Stimulated activated memory B cell treated with anti-CD40 and anti-IgM and Interleukin-4, amounts not matched to agents 10 μg/mL and 1 μg/mL and 100 μg/mL, for 72 hours (primary cell): ENCODE results near the gene WDFY3.

Experiments used
- ATAC-seq: fragments of 150-1000 bp; cut with Tn5 transposase; 2 replicates; pipeline ENCODE4 v1.10.0; 2021
- H3K27ac Mint-ChIP-seq: one replicate; pipeline ENCODE4 v1.8.0; 2022; ENCODE audit warnings: mild to moderate bottlenecking, mixed read lengths
- H3K27me3 Mint-ChIP-seq: one replicate; pipeline ENCODE4 v1.8.0; 2022; ENCODE audit warnings: mixed read lengths
- H3K36me3 Mint-ChIP-seq: one replicate; pipeline ENCODE4 v1.8.0; 2022; ENCODE audit warnings: mixed read lengths
- H3K4me1 Mint-ChIP-seq: one replicate; pipeline ENCODE4 v1.8.0; 2022; ENCODE audit warnings: mixed read lengths
- H3K4me3 Mint-ChIP-seq: one replicate; pipeline ENCODE4 v1.8.0; 2022; ENCODE audit warnings: mild to moderate bottlenecking, moderate library complexity, mixed read lengths
- H3K9me3 Mint-ChIP-seq: one replicate; pipeline ENCODE4 v1.8.0; 2022; ENCODE audit warnings: mixed read lengths

Gene WDFY3

DNA sequence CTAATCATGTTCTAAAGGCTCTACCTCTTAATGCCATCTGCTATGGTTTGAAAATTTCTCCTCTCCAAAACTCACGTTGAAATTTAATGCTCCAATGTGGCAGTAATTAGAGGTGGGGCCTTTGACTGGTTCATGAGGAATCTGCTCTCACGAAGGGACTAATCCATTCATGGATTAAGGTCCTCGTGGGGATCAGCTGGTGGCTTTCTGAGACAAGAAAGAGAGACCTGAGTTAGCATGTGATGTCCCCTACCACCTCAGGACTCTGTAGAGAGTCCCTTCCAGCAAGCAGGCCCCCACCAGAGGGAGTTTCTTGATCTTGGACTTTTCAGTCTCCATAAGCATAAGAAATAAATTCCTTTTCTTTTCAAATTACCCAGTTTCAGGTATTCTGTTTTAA, 65.3 kb downstream of the WDFY3 start:
- no peak overlapping the region for H3K4me3 Mint-ChIP-seq
- H3K4me1 Mint-ChIP-seq, result no peaks in the 10 kb centered on the region
- no peaks in the 10 kb centered on the region for H3K27me3 Mint-ChIP-seq
- no peak for ATAC-seq
- no peak overlapping the region for H3K27ac Mint-ChIP-seq
- no peaks in the 10 kb centered on the region for H3K36me3 Mint-ChIP-seq
- no peaks in the 10 kb centered on the region for H3K9me3 Mint-ChIP-seq

DNA sequence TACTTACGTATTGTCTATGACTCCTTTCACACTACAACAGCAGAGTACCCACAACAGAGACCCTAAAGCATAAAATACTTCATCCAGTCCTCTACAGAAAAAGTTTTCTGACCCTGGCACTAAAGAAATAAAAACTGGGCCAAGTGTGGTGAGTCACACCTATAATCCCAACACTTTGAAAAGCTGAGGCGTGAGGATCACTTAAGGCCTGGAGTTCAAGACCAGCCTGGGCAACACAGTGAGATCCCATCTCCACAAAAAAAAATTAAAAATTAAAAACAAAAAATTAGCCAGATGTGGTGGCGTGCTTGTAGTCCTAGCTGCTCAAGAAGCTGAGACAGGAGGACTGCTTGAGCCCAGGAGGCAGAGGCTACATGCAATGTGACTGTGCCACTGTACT, 66.9 kb downstream of the WDFY3 start:
- Mint-ChIP-seq H3K36me3 (no peaks in the 10 kb centered on the region), H3K27me3 (no peaks in the 10 kb centered on the region), H3K4me1 (no peaks in the 10 kb centered on the region), H3K27ac (no peak overlapping the region), H3K4me3 (no peak overlapping the region), H3K9me3 (no peaks in the 10 kb centered on the region)
- ATAC-seq, result no peak

DNA sequence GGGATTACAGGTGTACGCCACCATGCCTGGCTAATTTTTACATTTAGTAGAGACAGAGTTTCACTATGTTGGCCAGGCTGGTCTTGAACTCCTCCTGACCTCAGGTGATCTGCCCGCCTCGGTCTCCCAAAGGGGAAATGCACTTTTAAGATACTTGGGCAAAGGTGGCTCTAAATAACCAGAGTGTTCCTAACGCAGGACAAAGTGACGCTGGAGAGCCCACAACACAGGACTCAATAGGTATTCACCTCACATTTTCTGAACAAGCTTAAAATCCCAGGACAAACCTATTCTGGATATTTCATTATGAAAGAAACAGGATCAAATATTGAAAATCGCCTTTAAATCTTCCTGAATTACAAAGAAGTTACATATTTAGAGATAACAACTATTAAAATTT, 69.0 kb downstream of the WDFY3 start:
- Mint-ChIP-seq H3K9me3 (no peaks in the 10 kb centered on the region), H3K4me3 (no peak overlapping the region), H3K27ac (no peak overlapping the region), H3K27me3 (no peaks in the 10 kb centered on the region), H3K4me1 (no peaks in the 10 kb centered on the region), H3K36me3 (no peaks in the 10 kb centered on the region)
- ATAC-seq, result no peak

DNA sequence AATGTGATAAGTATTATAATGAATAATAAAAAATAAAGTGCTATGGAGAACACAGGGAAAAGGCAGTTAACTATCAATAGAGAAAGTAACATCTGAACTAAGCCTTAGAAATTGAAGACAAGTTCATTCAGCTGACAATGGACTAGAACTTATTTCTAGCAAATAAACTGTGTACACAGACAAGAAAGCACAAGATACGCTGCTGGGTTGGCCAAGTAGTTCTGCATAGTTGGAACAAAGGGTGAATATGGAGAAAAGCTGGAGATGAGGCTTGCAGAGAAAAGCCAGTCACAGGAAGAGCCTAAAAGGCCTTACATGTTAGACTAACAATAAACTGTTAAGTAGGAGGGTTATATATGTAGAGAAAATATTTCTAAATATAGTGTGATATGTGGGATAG, 71.2 kb downstream of the WDFY3 start:
- Mint-ChIP-seq H3K9me3 (no peaks in the 10 kb centered on the region), H3K4me3 (no peak overlapping the region), H3K4me1 (no peaks in the 10 kb centered on the region), H3K27me3 (no peaks in the 10 kb centered on the region), H3K36me3 (no peaks in the 10 kb centered on the region), H3K27ac (no peak overlapping the region)
- no peak for ATAC-seq

DNA sequence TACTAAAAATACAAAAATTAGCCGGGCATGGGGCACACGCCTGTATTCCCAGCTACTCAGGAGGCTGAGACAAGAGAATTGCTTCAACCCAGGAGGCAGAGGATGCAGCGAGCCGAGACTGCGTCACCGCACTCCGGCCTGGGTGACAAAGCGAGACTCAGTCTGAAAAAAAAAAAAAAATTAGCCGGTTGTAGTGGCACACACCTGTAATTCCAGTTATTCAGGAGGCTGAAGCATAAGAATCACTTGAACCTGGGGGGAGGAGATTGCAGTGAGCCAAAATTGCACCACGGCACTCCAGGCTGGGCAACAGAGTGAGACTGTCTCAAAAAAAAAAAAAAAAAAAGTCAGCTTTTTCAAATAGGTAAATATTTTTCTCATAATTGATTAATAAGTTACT, 71.9 kb downstream of the WDFY3 start:
- no peaks in the 10 kb centered on the region for H3K27me3 Mint-ChIP-seq
- H3K36me3 Mint-ChIP-seq, result no peaks in the 10 kb centered on the region
- no peaks in the 10 kb centered on the region for H3K9me3 Mint-ChIP-seq
- no peak overlapping the region for H3K4me3 Mint-ChIP-seq
- ATAC-seq, result no peak
- H3K4me1 Mint-ChIP-seq, result no peaks in the 10 kb centered on the region
- H3K27ac Mint-ChIP-seq, result no peak overlapping the region

DNA sequence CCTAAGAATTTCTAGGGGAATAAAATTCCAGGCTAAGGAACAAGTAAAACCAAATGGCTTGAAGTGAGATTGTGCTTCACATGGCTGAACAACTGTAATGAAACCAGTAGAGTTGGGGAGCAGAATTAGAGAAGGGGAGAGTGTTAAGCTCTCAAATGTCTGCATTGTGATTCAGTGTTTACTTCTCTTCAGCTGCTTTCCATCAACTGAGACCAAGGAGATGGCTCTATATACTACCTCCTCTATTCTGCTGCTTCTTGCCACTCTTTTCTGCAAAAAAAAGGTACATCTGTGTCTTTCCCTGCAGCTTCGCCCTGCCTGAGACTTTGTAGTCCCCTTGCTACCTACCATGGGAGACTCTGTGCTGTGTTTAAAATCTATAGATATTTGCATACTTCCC, 73.5 kb downstream of the WDFY3 start:
- Mint-ChIP-seq H3K36me3 (no peaks in the 10 kb centered on the region), H3K4me3 (no peak overlapping the region), H3K9me3 (no peaks in the 10 kb centered on the region), H3K4me1 (no peaks in the 10 kb centered on the region), H3K27ac (no peak overlapping the region), H3K27me3 (no peaks in the 10 kb centered on the region)
- no peak for ATAC-seq

DNA sequence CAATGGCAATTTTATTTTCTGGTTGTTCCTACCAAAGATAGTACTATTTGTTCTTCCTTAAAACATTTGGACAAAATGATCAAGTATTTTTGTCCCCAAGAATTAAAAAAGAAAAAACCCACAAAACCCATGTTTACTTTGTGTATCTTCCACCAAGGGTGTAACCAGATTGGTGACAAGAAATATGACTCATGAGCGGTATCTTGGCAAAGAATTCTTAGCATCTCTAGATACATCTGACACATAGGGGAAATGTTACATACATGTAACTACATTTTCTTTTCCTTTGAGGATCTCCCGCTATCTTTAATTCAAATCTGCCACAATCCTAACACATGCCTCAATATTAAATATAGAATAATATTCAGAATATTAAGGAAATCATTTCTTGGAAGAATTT, 78.7 kb downstream of the WDFY3 start:
- no peaks in the 10 kb centered on the region for H3K27me3 Mint-ChIP-seq
- ATAC-seq, result no peak
- no peaks in the 10 kb centered on the region for H3K9me3 Mint-ChIP-seq
- no peaks in the 10 kb centered on the region for H3K4me1 Mint-ChIP-seq
- H3K27ac Mint-ChIP-seq, result no peak overlapping the region
- H3K36me3 Mint-ChIP-seq, result no peaks in the 10 kb centered on the region
- no peak overlapping the region for H3K4me3 Mint-ChIP-seq

DNA sequence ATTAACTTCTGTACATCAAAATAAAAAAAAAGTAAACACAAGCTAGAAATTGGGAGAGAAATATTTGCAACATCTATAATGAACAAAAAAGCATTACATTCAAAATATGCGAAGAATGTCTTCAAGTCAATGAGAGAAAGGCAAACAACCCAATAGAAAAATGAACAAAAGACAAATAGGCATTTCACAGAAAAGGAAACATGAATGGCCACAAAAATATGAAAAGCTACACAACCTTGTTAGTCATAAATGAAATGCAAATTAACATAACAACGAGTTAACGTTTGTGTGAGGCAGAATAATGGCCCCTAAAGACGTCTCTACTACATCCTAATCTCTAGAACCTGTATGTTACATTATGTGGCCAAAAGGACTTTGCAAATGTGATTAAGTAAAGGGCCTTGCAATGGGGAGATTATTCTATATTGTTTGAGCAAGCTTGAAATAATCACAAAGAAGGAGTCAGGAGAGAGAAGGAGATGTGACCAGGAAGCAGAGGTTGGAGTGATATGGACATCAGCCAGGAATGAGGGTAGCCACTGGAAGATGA, 86.8 kb downstream of the WDFY3 start:
- H3K9me3 Mint-ChIP-seq, result no peaks in the 10 kb centered on the region
- H3K27ac Mint-ChIP-seq, result no peak overlapping the region
- no peaks in the 10 kb centered on the region for H3K36me3 Mint-ChIP-seq
- no peak overlapping the region for H3K4me3 Mint-ChIP-seq
- no peaks in the 10 kb centered on the region for H3K4me1 Mint-ChIP-seq
- no peak for ATAC-seq
- H3K27me3 Mint-ChIP-seq, result no peaks in the 10 kb centered on the region

GRCh38 chr4:84878546-84878945, 87.9 kb downstream of the WDFY3 start:
- no peaks in the 10 kb centered on the region for H3K27me3 Mint-ChIP-seq
- H3K4me1 Mint-ChIP-seq, result no peaks in the 10 kb centered on the region
- no peak overlapping the region for H3K27ac Mint-ChIP-seq
- no peak overlapping the region for H3K4me3 Mint-ChIP-seq
- H3K9me3 Mint-ChIP-seq, result no peaks in the 10 kb centered on the region
- H3K36me3 Mint-ChIP-seq, result no peaks in the 10 kb centered on the region
- ATAC-seq, result no peak

DNA sequence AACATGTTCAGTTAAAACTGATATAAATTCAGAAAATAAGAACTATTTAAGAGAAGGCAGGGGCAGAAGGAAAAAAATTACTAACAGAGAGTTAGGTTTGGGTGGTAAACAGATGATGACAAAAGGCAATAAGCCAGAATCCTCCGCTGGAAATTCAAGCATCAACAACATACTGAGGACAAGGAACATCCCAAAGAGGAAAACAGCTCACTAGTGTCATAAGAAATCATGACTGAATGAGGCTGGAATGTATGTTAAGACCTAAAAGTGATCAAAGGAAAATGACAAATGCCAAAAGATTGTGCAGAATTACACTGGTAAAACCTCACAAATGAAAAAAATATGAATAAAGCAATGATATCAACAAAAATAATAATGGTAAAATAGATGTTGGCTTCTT, 88.4 kb downstream of the WDFY3 start:
- no peaks in the 10 kb centered on the region for H3K9me3 Mint-ChIP-seq
- no peaks in the 10 kb centered on the region for H3K36me3 Mint-ChIP-seq
- no peak for ATAC-seq
- no peaks in the 10 kb centered on the region for H3K4me1 Mint-ChIP-seq
- H3K27ac Mint-ChIP-seq, result no peak overlapping the region
- no peaks in the 10 kb centered on the region for H3K27me3 Mint-ChIP-seq
- no peak overlapping the region for H3K4me3 Mint-ChIP-seq

DNA sequence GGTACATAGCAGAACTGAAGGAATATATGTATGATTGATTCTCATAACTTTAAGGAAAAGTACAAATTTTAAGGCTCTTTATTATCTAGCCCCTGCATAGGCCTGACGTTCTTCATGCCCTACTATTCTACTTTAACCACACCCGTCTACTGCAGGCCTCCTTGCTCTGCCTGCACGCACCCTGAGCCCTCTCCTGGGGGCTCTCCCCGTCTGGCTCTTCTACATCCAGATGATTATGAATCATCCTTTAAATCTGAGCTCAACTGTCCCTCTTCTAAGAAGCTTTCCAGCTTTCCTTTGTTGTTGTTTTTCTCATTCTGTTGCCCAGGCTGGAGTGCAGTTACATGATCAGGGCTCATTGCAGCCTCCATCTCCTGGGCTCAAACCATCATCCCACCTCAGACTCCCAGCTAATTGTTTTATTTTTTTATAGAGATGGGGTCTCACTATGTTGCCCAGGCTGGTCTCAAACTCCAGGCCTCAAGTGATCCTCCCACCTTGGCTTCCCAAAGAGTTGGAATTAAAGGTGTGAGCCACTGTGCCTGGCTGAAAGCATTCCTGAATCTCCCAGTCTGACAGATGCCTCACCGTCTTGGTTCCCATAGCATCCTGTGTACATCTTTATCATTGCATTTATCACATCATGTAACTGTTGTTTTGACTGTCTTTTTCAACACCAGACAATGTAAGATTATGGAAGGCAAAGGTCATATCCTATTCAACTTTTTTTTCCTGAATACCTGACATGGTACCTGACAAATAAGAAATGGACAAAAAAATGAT, 89.2 kb downstream of the WDFY3 start:
- no peaks in the 10 kb centered on the region for H3K4me1 Mint-ChIP-seq
- no peaks in the 10 kb centered on the region for H3K9me3 Mint-ChIP-seq
- H3K27me3 Mint-ChIP-seq, result no peaks in the 10 kb centered on the region
- H3K4me3 Mint-ChIP-seq, result no peak overlapping the region
- no peak for ATAC-seq
- H3K36me3 Mint-ChIP-seq, result no peaks in the 10 kb centered on the region
- no peak overlapping the region for H3K27ac Mint-ChIP-seq

DNA sequence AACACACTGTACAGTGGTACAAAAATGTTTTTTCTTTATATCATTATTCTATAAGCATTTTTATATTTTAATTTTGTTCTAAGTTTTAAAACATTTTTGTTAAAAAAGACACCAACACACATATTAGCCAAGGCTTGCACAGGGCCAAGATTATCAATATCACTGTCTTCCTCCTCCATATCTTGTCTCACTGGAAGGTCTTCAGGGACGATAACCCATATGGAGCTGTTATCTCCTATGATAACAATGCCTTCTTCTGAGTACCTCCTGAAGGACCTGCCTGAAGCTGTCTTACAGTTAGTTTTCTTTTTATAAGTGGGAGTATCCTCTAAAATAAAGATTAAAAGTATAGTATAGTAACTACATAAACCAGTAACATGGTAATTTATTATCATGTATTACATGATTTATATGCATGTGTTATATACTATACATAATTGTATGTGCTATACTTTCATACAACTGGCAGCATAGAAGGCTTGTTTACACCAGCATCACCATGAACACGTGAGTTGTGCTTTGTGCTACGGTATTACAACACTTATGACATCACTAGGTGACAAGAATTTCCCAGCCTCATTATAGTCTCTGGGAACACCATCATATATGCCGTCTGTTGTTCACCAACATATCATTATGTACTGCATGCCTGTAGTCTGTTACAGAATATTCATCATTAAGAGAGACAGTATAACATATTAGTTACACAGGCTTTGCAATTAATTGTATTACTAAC, 90.7 kb downstream of the WDFY3 start:
- H3K4me3 Mint-ChIP-seq, result no peak overlapping the region
- H3K27ac Mint-ChIP-seq, result no peak overlapping the region
- H3K36me3 Mint-ChIP-seq, result no peaks in the 10 kb centered on the region
- no peak for ATAC-seq
- H3K27me3 Mint-ChIP-seq, result no peaks in the 10 kb centered on the region
- H3K4me1 Mint-ChIP-seq, result no peaks in the 10 kb centered on the region
- no peaks in the 10 kb centered on the region for H3K9me3 Mint-ChIP-seq

- H3K4me1 Mint-ChIP-seq, result no peaks in the 10 kb centered on the region
- H3K9me3 Mint-ChIP-seq, result no peaks in the 10 kb centered on the region
- H3K4me3 Mint-ChIP-seq, result no peak overlapping the region
- no peak overlapping the region for H3K27ac Mint-ChIP-seq
- ATAC-seq, result no peak
- H3K36me3 Mint-ChIP-seq, result no peaks in the 10 kb centered on the region
- no peaks in the 10 kb centered on the region for H3K27me3 Mint-ChIP-seq
Observed at GRCh38 chr4:84874619-84875018, 91.9 kb downstream of the WDFY3 start.

GRCh38 chr4:84870398-84871163, 95.9 kb downstream of the WDFY3 start:
- H3K4me3 Mint-ChIP-seq, result no peak overlapping the region

GRCh38 chr4:84866295-84866694, 100.2 kb downstream of the WDFY3 start:
- Mint-ChIP-seq H3K36me3 (no peaks in the 10 kb centered on the region), H3K4me1 (no peaks in the 10 kb centered on the region), H3K27ac (no peak overlapping the region), H3K27me3 (no peaks in the 10 kb centered on the region), H3K9me3 (no peaks in the 10 kb centered on the region), H3K4me3 (no peak overlapping the region)
- ATAC-seq, result no peak

More at GRCh38 chr4:84870398-84871163, 95.9 kb downstream of the WDFY3 start:
- H3K27me3 Mint-ChIP-seq, result no peaks in the 10 kb centered on the region
- H3K4me1 Mint-ChIP-seq, result no peaks in the 10 kb centered on the region
- no peaks in the 10 kb centered on the region for H3K36me3 Mint-ChIP-seq
- no peaks in the 10 kb centered on the region for H3K9me3 Mint-ChIP-seq
- H3K27ac Mint-ChIP-seq, result no peak overlapping the region
- no peak for ATAC-seq
